A549 (cell line): ENCODE data around the gene STK16. TPM values are rescaled to one million over a fixed set of nuclear protein-coding genes. Genes with fewer than 3 reads are reported as not detected.

Experiments
- ATAC-seq, 2 experiments: fragments of 200-7000 bp in 1 of 2; fragments of >200 bp in 1 of 2; cut with Nextera tagmentation in 1 of 2; cut with Tn5 transposase in 1 of 2; 3 replicates each; pipeline versions ENCODE4 v1.8.0 to v1.9.1; 2018 to 2020; ENCODE audit warnings: mild to moderate bottlenecking in 1 of 2, moderate library complexity in 1 of 2
- CTCF ChIA-PET: fragments of 300-600 bp; sonication (Branson Sonifier 250); formaldehyde crosslinking; extraction: SDS; loops from one replicate; lab custom pipeline; 2021; ENCODE audit warnings: antibody characterized with exemption, inconsistent platforms; lab: Yijun Ruan, JAX
- POLR2A ChIA-PET: fragments of 350-600 bp; formaldehyde crosslinking; extraction: SDS; loops from one replicate; lab custom pipeline; 2021; ENCODE audit warnings: antibody characterized with exemption, inconsistent platforms; lab: Yijun Ruan, JAX
- DNase-seq, 2 experiments: peaks; one replicate each; pipeline versions ENCODE4 v3.0.0 to v3.0.0-alpha.2; 2011 to 2016; ENCODE audit warnings: low read depth in 1 of 2, low spot score in 1 of 2
- FAIRE-seq: peaks from 2 replicates; lab custom pipeline; 2011; peaks lifted over from hg19 to GRCh38; lab: Jason Lieb, UNC
- H3K27ac ChIP-seq, 2 experiments: fragments of >200 bp; sonication (Bioruptor Twin); formaldehyde crosslinking; 3 replicates each; pipeline ENCODE4 v1.5.1; 2016 to 2017
- H3K4me1 ChIP-seq: fragments of >200 bp; sonication (Bioruptor Twin); formaldehyde crosslinking; 3 replicates; pipeline ENCODE4 v1.6.1; 2016
- H3K4me2 ChIP-seq: fragments of >200 bp; sonication (Bioruptor Twin); formaldehyde crosslinking; 3 replicates; pipeline ENCODE4 v1.6.1; 2016
- H3K4me3 ChIP-seq: fragments of >200 bp; sonication (Bioruptor Twin); formaldehyde crosslinking; 3 replicates; pipeline ENCODE4 v1.5.1; 2016
- H3K9me3 ChIP-seq: fragments of >200 bp; sonication (Bioruptor Twin); formaldehyde crosslinking; 3 replicates; pipeline ENCODE4 v1.6.1; 2016
- ESRRA ChIP-seq: fragments of 150-350 bp; IDR thresholded peaks from 2 replicates; pipeline ENCODE4 v1.6.1; 2014; ENCODE audit warnings: mild to moderate bottlenecking, low read length, borderline replicate concordance
- FOSL2 ChIP-seq, 2 experiments: fragments of 450-650 bp in 1 of 2; fragments of >200 bp in 1 of 2; sonication (Bioruptor Twin) in 1 of 2; formaldehyde crosslinking; IDR thresholded peaks; 2 replicates each; pipeline versions ENCODE4 v1.5.0 to v1.6.1; 2016 to 2020; ENCODE audit warnings: mild to moderate bottlenecking in 1 of 2, moderate library complexity in 1 of 2
- MAZ ChIP-seq: fragments of 150-350 bp; IDR thresholded peaks from 2 replicates; pipeline ENCODE4 v1.6.1; 2014; ENCODE audit warnings: antibody characterized with exemption, low read depth, low read length, borderline replicate concordance
- POLR2AphosphoS2 ChIP-seq: conservative IDR thresholded peaks from 2 replicates; pipeline ENCODE4 v1.6.1; 2012; ENCODE audit warnings: low read length, improper control_type of control experiment, inconsistent platforms
- WGBS: methylation state at CpG from one replicate; pipeline ENCODE4 v1.1.6; 2017; ENCODE audit errors: missing lambda C conversion rate; 5-methylcytosine and 5-hydroxymethylcytosine counted together
- polyA plus RNA-seq, 4 experiments: library from polyadenylated mRNA; depleted of rRNA in 3 of 4; stranded (reverse); fragments of >200 nt; fragmentation: RNase III in 1 of 4; extraction: RNeasy Plus Mini Kit Qiagen cat#74134 plus additional on column Dnase treatment in 1 of 4; gene quantifications; 2 replicates in 3 of 4; 3 replicates in 1 of 4; pipeline ENCODE4 v1.2.3, GENCODE V29; 2011 to 2017
- small RNA-seq, 6 experiments: library from RNA; depleted of rRNA; stranded (forward); fragments of <200 nt; gene quantifications; one replicate each; pipeline ENCODE3, GENCODE V24; 2012

STK16 gene
- polyA plus RNA-seq, 2 of the 4 experiments (the other 2 are of a cell fraction), result 37.0 to 43.3 TPM

DNA sequence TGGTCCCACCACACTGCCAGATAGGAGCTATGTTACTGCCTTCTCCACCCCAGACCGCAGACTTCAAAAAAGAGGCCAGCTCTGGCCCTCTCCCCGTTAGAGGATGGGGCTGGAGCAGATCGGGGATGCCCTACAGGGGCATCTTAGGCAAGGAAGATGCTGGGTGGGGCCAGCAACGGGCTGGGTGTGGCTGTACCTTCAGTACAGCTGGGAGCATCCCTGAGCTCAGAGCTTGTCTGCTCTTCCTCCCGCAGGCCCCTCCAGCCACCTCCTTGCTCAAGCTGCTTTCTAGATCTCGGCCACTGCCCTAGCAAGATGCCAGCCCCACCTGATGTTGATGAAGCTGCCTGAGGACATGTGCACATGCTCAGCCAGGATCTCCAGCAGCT, 54.1 kb downstream of the STK16 start:
- CTCF ChIA-PET, result interaction anchor here (0.6 to 16.3 kb wide), 38 partner anchors 8 to 270 kb away, joined by 3 to 540 read pairs (median 6); partner anchors contain the start of genes ABCB6, ANKZF1, ATG9A and CNPPD1

More for the DNA sequence above, 54.1 kb downstream of the STK16 start:
- WGBS, result 74% methylated on average over 6 of the region's 6 CpGs
- POLR2A ChIA-PET, result interaction anchor here (0.6 to 0.8 kb wide), 2 partner anchors 47 to 374 kb away, joined by 4 to 6 read pairs; partner anchors contain the start of gene TUBA4B
- Histone ChIP-seq H3K4me1 (peaks cover 6% of the 10 kb centered on the region; the same call in 2 of the 3 replicates), H3K4me3 (no peak overlapping the region), H3K4me2 (no peak overlapping the region), H3K9me3 (no peaks in the 10 kb centered on the region), H3K27ac (no peak overlapping the region)
- DNase-seq (no peak), FAIRE-seq (no peak), ATAC-seq (no peak)
- TF ChIP-seq POLR2AphosphoS2 (no peak), FOSL2 (IDR thresholded peaks at IDR 0.05) (no peak), FOSL2 (CRISPR knock-in tag; IDR thresholded peaks at IDR 0.05) (no peak), ESRRA (no peak), MAZ (no peak)

Small RNA genes within 50 kb of the gene (small RNA-seq; reads per million reads assigned to genes)
- gene MIR153-1, result 0 to 4.8 (median 0.02) reads per million in 6 experiments

Other genes with a start within 250 kb of the STK16 start
- gene CFAP65, start 204.0 kb upstream of the STK16 start, polyA plus RNA-seq (2011; rRNA removed), result 0.09 and 0.12 TPM in 2 replicates
- 0.14 to 0.28 TPM (median 0.22 TPM) in 3 replicates for gene CFAP65, start 204.0 kb upstream of the STK16 start, polyA plus RNA-seq (2017; fragmentation: RNase III; extraction: RNeasy Plus Mini Kit Qiagen cat#74134 plus additional on column Dnase treatment)
- not detected in 2 replicates for gene IHH, start 184.6 kb upstream of the STK16 start, polyA plus RNA-seq (2011; rRNA removed)
- 0.08 to 0.13 TPM (median 0.10 TPM) in 3 replicates for gene IHH, start 184.6 kb upstream of the STK16 start, polyA plus RNA-seq (2017; fragmentation: RNase III; extraction: RNeasy Plus Mini Kit Qiagen cat#74134 plus additional on column Dnase treatment)
- gene NHEJ1, start 84.7 kb upstream of the STK16 start, polyA plus RNA-seq (2011; rRNA removed), result 31.8 and 34.7 TPM in 2 replicates
- gene NHEJ1, start 84.7 kb upstream of the STK16 start, polyA plus RNA-seq (2017; fragmentation: RNase III; extraction: RNeasy Plus Mini Kit Qiagen cat#74134 plus additional on column Dnase treatment), result 18.5 to 19.1 TPM (median 18.8 TPM) in 3 replicates
- 0.39 and 0.66 TPM in 2 replicates for gene SLC23A3, start 75.5 kb upstream of the STK16 start, polyA plus RNA-seq (2011; rRNA removed)
- gene SLC23A3, start 75.5 kb upstream of the STK16 start, polyA plus RNA-seq (2017; fragmentation: RNase III; extraction: RNeasy Plus Mini Kit Qiagen cat#74134 plus additional on column Dnase treatment), result 0.80 to 0.90 TPM (median 0.83 TPM) in 3 replicates
- 22.1 and 27.6 TPM in 2 replicates for gene CNPPD1, start 68.6 kb upstream of the STK16 start, polyA plus RNA-seq (2011; rRNA removed)
- 22.4 to 24.0 TPM (median 23.6 TPM) in 3 replicates for gene CNPPD1, start 68.6 kb upstream of the STK16 start, polyA plus RNA-seq (2017; fragmentation: RNase III; extraction: RNeasy Plus Mini Kit Qiagen cat#74134 plus additional on column Dnase treatment)
- gene RETREG2, start 67.2 kb upstream of the STK16 start, polyA plus RNA-seq (2011; rRNA removed), result 67.5 and 83.2 TPM in 2 replicates
- 42.7 to 53.3 TPM (median 52.8 TPM) in 3 replicates for gene RETREG2, start 67.2 kb upstream of the STK16 start, polyA plus RNA-seq (2017; fragmentation: RNase III; extraction: RNeasy Plus Mini Kit Qiagen cat#74134 plus additional on column Dnase treatment)
- 29.1 and 30.3 TPM in 2 replicates for gene ZFAND2B, start 38.7 kb upstream of the STK16 start, polyA plus RNA-seq (2011; rRNA removed)
- 18.8 to 21.2 TPM (median 19.0 TPM) in 3 replicates for gene ZFAND2B, start 38.7 kb upstream of the STK16 start, polyA plus RNA-seq (2017; fragmentation: RNase III; extraction: RNeasy Plus Mini Kit Qiagen cat#74134 plus additional on column Dnase treatment)
- gene ABCB6, start 26.5 kb upstream of the STK16 start, polyA plus RNA-seq (2011; rRNA removed), result 62.5 and 71.0 TPM in 2 replicates
- gene ABCB6, start 26.5 kb upstream of the STK16 start, polyA plus RNA-seq (2017; fragmentation: RNase III; extraction: RNeasy Plus Mini Kit Qiagen cat#74134 plus additional on column Dnase treatment), result 48.8 to 55.0 TPM (median 51.3 TPM) in 3 replicates
- 75.2 and 115 TPM in 2 replicates for gene ATG9A, start 15.8 kb upstream of the STK16 start, polyA plus RNA-seq (2011; rRNA removed)
- 34.6 to 41.9 TPM (median 39.2 TPM) in 3 replicates for gene ATG9A, start 15.8 kb upstream of the STK16 start, polyA plus RNA-seq (2017; fragmentation: RNase III; extraction: RNeasy Plus Mini Kit Qiagen cat#74134 plus additional on column Dnase treatment)
- gene ANKZF1, start 15.7 kb upstream of the STK16 start, polyA plus RNA-seq (2011; rRNA removed), result 29.5 and 30.3 TPM in 2 replicates
- 17.7 to 25.1 TPM (median 23.2 TPM) in 3 replicates for gene ANKZF1, start 15.7 kb upstream of the STK16 start, polyA plus RNA-seq (2017; fragmentation: RNase III; extraction: RNeasy Plus Mini Kit Qiagen cat#74134 plus additional on column Dnase treatment)
- gene GLB1L, start within 50 bp of the STK16 start, polyA plus RNA-seq (2011; rRNA removed), result 8.7 and 10.0 TPM in 2 replicates
- 5.8 to 8.0 TPM (median 5.9 TPM) in 3 replicates for gene GLB1L, start within 50 bp of the STK16 start, polyA plus RNA-seq (2017; fragmentation: RNase III; extraction: RNeasy Plus Mini Kit Qiagen cat#74134 plus additional on column Dnase treatment)
- 0.94 and 1.3 TPM in 2 replicates for gene TUBA4B, start 7.8 kb downstream of the STK16 start, polyA plus RNA-seq (2011; rRNA removed)
- gene TUBA4B, start 7.8 kb downstream of the STK16 start, polyA plus RNA-seq (2017; fragmentation: RNase III; extraction: RNeasy Plus Mini Kit Qiagen cat#74134 plus additional on column Dnase treatment), result 0.55 to 0.73 TPM (median 0.71 TPM) in 3 replicates
- 222 and 251 TPM in 2 replicates for gene TUBA4A, start 8.4 kb downstream of the STK16 start, polyA plus RNA-seq (2011; rRNA removed)
- gene TUBA4A, start 8.4 kb downstream of the STK16 start, polyA plus RNA-seq (2017; fragmentation: RNase III; extraction: RNeasy Plus Mini Kit Qiagen cat#74134 plus additional on column Dnase treatment), result 450 to 495 TPM (median 462 TPM) in 3 replicates
- 25.6 and 31.0 TPM in 2 replicates for gene DNAJB2, start 33.9 kb downstream of the STK16 start, polyA plus RNA-seq (2011; rRNA removed)
- gene DNAJB2, start 33.9 kb downstream of the STK16 start, polyA plus RNA-seq (2017; fragmentation: RNase III; extraction: RNeasy Plus Mini Kit Qiagen cat#74134 plus additional on column Dnase treatment), result 37.5 to 55.5 TPM (median 53.7 TPM) in 3 replicates
- gene PTPRN, start 63.9 kb downstream of the STK16 start, polyA plus RNA-seq (2011; rRNA removed), result 0.44 and 0.62 TPM in 2 replicates
- 0.90 to 1.1 TPM (median 0.97 TPM) in 3 replicates for gene PTPRN, start 63.9 kb downstream of the STK16 start, polyA plus RNA-seq (2017; fragmentation: RNase III; extraction: RNeasy Plus Mini Kit Qiagen cat#74134 plus additional on column Dnase treatment)
- not detected in 2 replicates for gene RESP18, start 87.3 kb downstream of the STK16 start, polyA plus RNA-seq (2011; rRNA removed)
- gene RESP18, start 87.3 kb downstream of the STK16 start, polyA plus RNA-seq (2017; fragmentation: RNase III; extraction: RNeasy Plus Mini Kit Qiagen cat#74134 plus additional on column Dnase treatment), result not detected in 3 replicates
- 29.0 and 38.4 TPM in 2 replicates for gene DNPEP, start 142.4 kb downstream of the STK16 start, polyA plus RNA-seq (2011; rRNA removed)
- gene DNPEP, start 142.4 kb downstream of the STK16 start, polyA plus RNA-seq (2017; fragmentation: RNase III; extraction: RNeasy Plus Mini Kit Qiagen cat#74134 plus additional on column Dnase treatment), result 40.8 to 42.8 TPM (median 40.9 TPM) in 3 replicates
- 0.06 and 0.20 TPM in 2 replicates for gene DES, start 172.9 kb downstream of the STK16 start, polyA plus RNA-seq (2011; rRNA removed)
- 0.09 TPM in 1 of 3 replicates, not detected in the others for gene DES, start 172.9 kb downstream of the STK16 start, polyA plus RNA-seq (2017; fragmentation: RNase III; extraction: RNeasy Plus Mini Kit Qiagen cat#74134 plus additional on column Dnase treatment)
- gene SPEG, start 189.4 kb downstream of the STK16 start, polyA plus RNA-seq (2011; rRNA removed), result 2.3 TPM in 2 replicates
- gene SPEG, start 189.4 kb downstream of the STK16 start, polyA plus RNA-seq (2017; fragmentation: RNase III; extraction: RNeasy Plus Mini Kit Qiagen cat#74134 plus additional on column Dnase treatment), result 9.3 to 13.0 TPM (median 11.5 TPM) in 3 replicates